Tibial artery (tissue), 4 donors: ENCODE measurements around the gene TNS4.

Source experiments
- DNase-seq, 2 donors: peaks; one replicate each; pipeline ENCODE4 v3.0.0-alpha.2; 2019
- H3K27ac ChIP-seq, 2 donors: fragments of 200-600 bp; sonication (generic) in 1 of 2; 1 replicate in 1 of 2; 2 replicates in 1 of 2; pipeline ENCODE4 v1.5.1; 2018 to 2019; ENCODE audit warnings: mild to moderate bottlenecking in 1 of 2
- H3K27me3 ChIP-seq, 2 donors: fragments of 200-600 bp; sonication (generic) in 1 of 2; one replicate each; pipeline versions ENCODE4 v1.5.1 to v1.6.0; 2016 to 2019
- H3K36me3 ChIP-seq, 3 donors: fragments of 200-600 bp; sonication (generic) in 2 of 3; one replicate each; pipeline ENCODE4 v1.5.1; 2016 to 2019; ENCODE audit warnings: mild to moderate bottlenecking in 2 of 3
- H3K4me1 ChIP-seq, 4 donors: fragments of 200-600 bp; sonication (generic) in 2 of 4; 1 replicate in 3 of 4; 2 replicates in 1 of 4; pipeline ENCODE4 v1.5.1; 2016 to 2019
- H3K4me3 ChIP-seq, 2 donors: fragments of 200-600 bp; sonication (generic) in 1 of 2; 1 replicate in 1 of 2; 2 replicates in 1 of 2; pipeline ENCODE4 v1.5.1; 2018 to 2019; ENCODE audit warnings: mild to moderate bottlenecking in 2 of 2
- H3K9me3 ChIP-seq, 3 donors: fragments of 200-600 bp; sonication (generic) in 1 of 3; one replicate each; pipeline ENCODE4 v1.5.1; 2016 to 2019
- CTCF ChIP-seq, 2 experiments: fragments of 200-600 bp in 1 of 2; fragments of 450-650 bp in 1 of 2; IDR thresholded peaks; one replicate each; pipeline ENCODE4 v1.5.1; 2017 to 2019; ENCODE audit warnings: antibody characterized with exemption in 2 of 2, mild to moderate bottlenecking in 1 of 2, moderate library complexity in 1 of 2
- intact Hi-C: fragments of 100-400 bp; cut with DNase I; formaldehyde crosslinking; loops from one replicate; pipeline ENCODE4 v1.15.0; 2023; ENCODE audit warnings: low total_unique reads

The TNS4 gene

GRCh38 chr17:40487371-40488020 lies 13.9 kb downstream of the TNS4 start:
- no peak for TF ChIP-seq CTCF (IDR thresholded peaks at IDR 0.05)
- intact Hi-C loops, result no loop called here
- Histone ChIP-seq H3K36me3 (no peaks in the 10 kb centered on the region), H3K9me3 (no peaks in the 10 kb centered on the region), H3K4me3 (no peak overlapping the region), H3K4me1 (peaks cover 0 to 28% (median 0%) of the 10 kb centered on the region in 4 donors), H3K27me3 (no peaks in the 10 kb centered on the region), H3K27ac (no peak overlapping the region)
- DNase-seq, result no peak

- intact Hi-C loops, result no loop called here
Observed at GRCh38 chr17:40486522-40487370, 14.7 kb downstream of the TNS4 start.

GRCh38 chr17:40485851-40486521 lies 15.4 kb downstream of the TNS4 start:
- no peak for TF ChIP-seq CTCF (IDR thresholded peaks at IDR 0.05)
- H3K27me3 ChIP-seq, result no peaks in the 10 kb centered on the region
- peak overlapping the region; percentile 38 to 49 for H3K27ac ChIP-seq
- intact Hi-C loops, result no loop called here
- no peaks in the 10 kb centered on the region for H3K36me3 ChIP-seq
- no peaks in the 10 kb centered on the region for H3K9me3 ChIP-seq
- H3K4me3 ChIP-seq, result no peak overlapping the region
- peak; percentile 72 to 78 for DNase-seq
- peaks cover 0 to 26% (median 0%) of the 10 kb centered on the region in 4 donors for H3K4me1 ChIP-seq

More at GRCh38 chr17:40486522-40487370, 14.7 kb downstream of the TNS4 start:
- TF ChIP-seq CTCF (IDR thresholded peaks at IDR 0.05), result no peak
- H3K4me1 ChIP-seq, result peaks cover 0 to 28% (median 0%) of the 10 kb centered on the region in 4 donors
- no peaks in the 10 kb centered on the region for H3K36me3 ChIP-seq
- H3K4me3 ChIP-seq, result no peak overlapping the region
- H3K9me3 ChIP-seq, result no peaks in the 10 kb centered on the region
- no peaks in the 10 kb centered on the region for H3K27me3 ChIP-seq
- no peak overlapping the region for H3K27ac ChIP-seq
- no peak for DNase-seq

GRCh38 chr17:40484973-40485530 lies 16.4 kb downstream of the TNS4 start:
- DNase-seq, result no peak
- intact Hi-C loops, result no loop called here
- no peaks in the 10 kb centered on the region for H3K9me3 ChIP-seq

More at GRCh38 chr17:40484973-40485530, 16.4 kb downstream of the TNS4 start:
- Histone ChIP-seq H3K4me3 (no peak overlapping the region), H3K36me3 (no peaks in the 10 kb centered on the region), H3K27me3 (no peaks in the 10 kb centered on the region), H3K27ac (peak overlapping the region in 1 of 2 donors; percentile 49), H3K4me1 (peaks cover 0 to 17% (median 0%) of the 10 kb centered on the region in 4 donors)
- TF ChIP-seq CTCF (IDR thresholded peaks at IDR 0.05), result no peak
